Activated T-cell treated with anti-CD3 and anti-CD28 coated beads, Interleukin-2, amount 50 U/mL, for 4 hours (primary cell): ENCODE measurements around the gene PARP6. TPM values are rescaled to one million over a fixed set of nuclear protein-coding genes. Genes with fewer than 3 reads are reported as not detected.
A peak's percentile ranks its signal among the peaks of the same experiment; 100 is the strongest.
"Not testable (repeated sequence)": the region's sequence is repeated elsewhere in the genome, so short reads cannot be mapped to it uniquely, and the experiment has no call there.

Source experiments
- ATAC-seq, 2 donors: fragments of 200-7000 bp; cut with Tn5 transposase; one replicate each; pipeline ENCODE4 v1.10.0; 2021
- DNase-seq: peaks from one replicate; pipeline ENCODE4 v3.0.0-alpha.2; 2020
- H3K27me3 Mint-ChIP-seq: one replicate; pipeline ENCODE4 v1.8.0; 2021; ENCODE audit warnings: low read depth, mixed read lengths
- H3K36me3 Mint-ChIP-seq: one replicate; pipeline ENCODE4 v1.8.0; 2022; ENCODE audit warnings: mixed read lengths; ENCODE audit not compliant: insufficient read depth
- H3K4me1 Mint-ChIP-seq: one replicate; pipeline ENCODE4 v1.8.0; 2021; ENCODE audit warnings: low read depth, mixed read lengths
- H3K4me3 Mint-ChIP-seq: one replicate; pipeline ENCODE4 v1.8.0; 2021; ENCODE audit warnings: mild to moderate bottlenecking, moderate library complexity, mixed read lengths
- H3K9me3 Mint-ChIP-seq: one replicate; pipeline ENCODE4 v1.8.0; 2021; ENCODE audit warnings: mixed read lengths
- total RNA-seq, 3 donors: library from RNA; stranded (reverse); gene quantifications; one replicate each; pipeline ENCODE4 v1.2.1, GENCODE V29; 2021

Gene PARP6
- total RNA-seq, 3 donors from 2014 or later: 62.9 to 63.2 (median 62.9) TPM

GRCh38 chr15:72289597-72290325 is 17.4 kb upstream of the PARP6 start:
- H3K27me3 Mint-ChIP-seq: no peaks in the 10 kb centered on the region
- H3K4me1 Mint-ChIP-seq: no peaks in the 10 kb centered on the region
- ATAC-seq (no peak), DNase-seq (no peak)
- H3K4me3 Mint-ChIP-seq: no peak overlapping the region
- no peaks in the 10 kb centered on the region for H3K9me3 Mint-ChIP-seq
- H3K36me3 Mint-ChIP-seq: no peaks in the 10 kb centered on the region

DNA sequence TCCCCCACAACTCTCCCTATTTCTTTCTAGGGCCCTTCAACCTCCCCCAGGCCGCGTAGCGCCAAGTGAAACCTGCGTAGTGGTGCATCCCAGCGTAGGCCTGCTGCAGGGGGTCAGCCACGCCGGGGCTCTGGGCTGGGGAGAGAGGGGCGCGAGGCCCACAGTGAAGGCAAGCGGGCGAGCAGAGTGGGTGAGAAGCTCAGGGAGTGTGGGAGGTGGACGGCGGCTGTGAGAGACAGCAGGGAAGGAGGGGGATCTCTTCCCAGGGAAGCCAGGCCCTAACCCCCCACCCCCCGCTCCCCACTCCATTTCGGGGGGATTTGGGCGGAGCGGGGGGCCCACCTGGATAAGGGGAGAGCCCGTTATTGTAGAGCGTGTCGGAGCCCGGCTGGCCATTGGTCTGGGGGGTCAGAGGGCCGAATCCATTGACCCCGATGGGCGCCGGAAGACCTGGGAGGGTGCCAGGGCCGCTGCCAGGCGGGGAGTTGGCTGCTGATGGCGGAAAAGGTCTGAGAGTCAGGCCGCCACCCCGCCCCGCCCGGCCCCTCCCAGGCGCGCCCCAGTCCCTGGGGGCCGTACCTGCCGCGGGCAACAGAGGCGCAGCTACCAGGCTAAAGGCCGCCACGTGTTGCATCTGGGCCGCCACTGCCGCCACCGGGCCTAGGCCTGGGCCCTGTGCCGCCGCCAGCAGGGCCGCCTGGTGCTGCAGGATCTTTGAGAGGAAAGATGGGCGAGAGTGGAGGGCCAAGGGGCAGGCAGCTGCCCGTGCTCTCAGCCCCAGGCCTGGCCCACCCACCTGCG is 16.6 kb upstream of the PARP6 start:
- ATAC-seq (no peak), DNase-seq (no peak)
- Mint-ChIP-seq H3K36me3 (no peaks in the 10 kb centered on the region), H3K4me1 (no peaks in the 10 kb centered on the region), H3K4me3 (no peak overlapping the region), H3K27me3 (no peaks in the 10 kb centered on the region), H3K9me3 (no peaks in the 10 kb centered on the region)

DNA sequence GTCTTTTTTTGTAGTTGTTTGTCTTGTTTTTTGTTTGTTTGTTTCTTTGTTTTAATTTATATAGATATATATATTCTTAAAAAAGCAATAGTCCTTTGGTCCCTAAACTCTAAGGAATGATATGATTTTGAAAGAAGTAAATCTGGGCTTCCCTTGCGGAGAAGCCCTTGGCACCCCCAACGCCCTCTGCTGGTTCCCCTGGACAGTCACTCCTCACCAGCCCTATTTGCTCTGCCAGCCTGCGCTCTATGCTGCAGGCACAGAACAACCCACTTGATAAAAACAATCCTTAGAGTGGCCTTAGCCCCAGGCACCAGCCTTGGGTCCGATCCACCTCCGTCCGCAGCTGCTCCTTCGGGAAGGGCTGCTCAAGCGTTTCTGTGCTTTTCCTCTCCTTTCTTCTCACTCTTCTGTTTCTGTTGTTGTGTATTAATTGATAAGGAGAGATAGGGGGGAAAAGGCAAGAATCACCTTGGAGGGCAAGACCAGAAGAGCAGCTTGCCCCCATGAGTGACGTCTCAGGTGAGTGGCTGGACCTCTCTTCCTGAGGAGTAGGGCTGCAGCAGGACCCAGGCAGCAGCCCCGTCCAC is 13.7 kb upstream of the PARP6 start:
- no peaks in the 10 kb centered on the region for H3K27me3 Mint-ChIP-seq
- no peaks in the 10 kb centered on the region for H3K36me3 Mint-ChIP-seq
- peak; percentile 50 for DNase-seq
- peak; percentile 74 to 77 for ATAC-seq
- H3K4me1 Mint-ChIP-seq: no peaks in the 10 kb centered on the region
- H3K4me3 Mint-ChIP-seq: no peak overlapping the region
- H3K9me3 Mint-ChIP-seq: no peaks in the 10 kb centered on the region

GRCh38 chr15:72285402-72285801 is 13.0 kb upstream of the PARP6 start:
- ATAC-seq (no peak), DNase-seq (no peak)
- no peaks in the 10 kb centered on the region for H3K9me3 Mint-ChIP-seq
- H3K27me3 Mint-ChIP-seq: no peaks in the 10 kb centered on the region
- H3K4me1 Mint-ChIP-seq: no peaks in the 10 kb centered on the region
- H3K4me3 Mint-ChIP-seq: no peak overlapping the region
- H3K36me3 Mint-ChIP-seq: no peaks in the 10 kb centered on the region

DNA sequence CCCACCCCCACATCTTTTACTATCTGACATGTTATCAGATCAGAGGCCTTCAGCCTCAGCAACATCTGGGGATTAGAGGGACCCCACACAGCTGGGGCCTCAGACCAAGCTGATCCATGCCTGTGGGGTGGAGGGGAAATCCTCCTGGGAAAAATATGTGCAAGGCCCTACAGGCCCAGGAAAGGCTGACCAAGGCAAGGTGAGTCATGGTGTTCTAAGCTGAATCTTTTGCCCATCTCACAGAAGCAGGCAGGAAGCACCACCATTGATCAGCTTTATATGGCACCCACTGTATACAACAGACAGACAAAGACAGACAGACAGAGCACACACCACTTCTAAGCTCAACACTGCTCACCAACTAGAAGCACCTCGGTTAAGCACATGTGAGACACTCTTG is 12.4 kb upstream of the PARP6 start:
- Mint-ChIP-seq H3K4me1 (no peaks in the 10 kb centered on the region), H3K36me3 (no peaks in the 10 kb centered on the region), H3K9me3 (no peaks in the 10 kb centered on the region), H3K4me3 (no peak overlapping the region), H3K27me3 (no peaks in the 10 kb centered on the region)
- DNase-seq (no peak), ATAC-seq (no peak)

DNA sequence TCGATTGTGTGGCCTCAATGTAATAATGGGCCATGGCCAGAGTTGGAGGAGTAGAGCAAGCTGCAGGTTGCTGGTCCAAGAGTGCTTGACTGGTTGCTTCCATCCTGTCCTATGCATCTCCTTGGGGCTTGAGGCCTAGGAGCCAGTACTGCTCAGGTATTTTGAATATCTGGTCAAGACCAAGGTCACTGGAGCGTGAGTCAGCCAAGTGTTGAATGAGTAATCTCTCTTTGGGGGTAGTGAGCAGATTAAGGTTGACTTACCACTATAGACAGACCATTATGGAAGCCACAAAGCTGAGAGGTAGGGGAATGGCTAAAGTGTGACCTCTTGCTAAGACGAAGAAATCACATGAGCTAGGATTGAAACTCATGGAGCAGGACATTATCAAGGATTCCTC is 9.4 kb upstream of the PARP6 start:
- H3K36me3 Mint-ChIP-seq: no peaks in the 10 kb centered on the region
- no peaks in the 10 kb centered on the region for H3K4me1 Mint-ChIP-seq
- ATAC-seq (no peak), DNase-seq (no peak)
- no peaks in the 10 kb centered on the region for H3K9me3 Mint-ChIP-seq
- H3K4me3 Mint-ChIP-seq: no peak overlapping the region
- H3K27me3 Mint-ChIP-seq: no peaks in the 10 kb centered on the region

DNA sequence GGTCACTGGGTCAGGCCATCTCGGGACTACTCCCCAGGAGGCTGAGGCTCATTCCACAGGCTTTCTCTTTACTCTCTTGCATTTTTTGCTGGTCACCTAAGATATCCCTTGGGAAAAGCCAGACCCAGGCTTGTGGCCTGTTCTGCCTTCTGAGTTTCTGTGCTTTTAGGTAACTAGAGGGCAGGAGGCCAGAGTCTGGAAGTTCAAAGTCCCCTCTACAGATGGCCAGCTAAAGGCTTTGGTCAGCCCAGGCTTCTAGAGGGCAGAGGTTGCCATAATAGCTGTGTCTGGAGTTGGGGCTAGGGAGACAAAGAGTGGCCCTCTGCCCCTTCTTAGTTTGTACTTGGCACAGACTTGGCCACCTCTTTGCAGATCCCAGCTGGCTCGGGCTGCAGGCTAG is 8.4 kb upstream of the PARP6 start:
- Mint-ChIP-seq H3K27me3 (no peaks in the 10 kb centered on the region), H3K4me3 (no peak overlapping the region), H3K4me1 (no peaks in the 10 kb centered on the region), H3K9me3 (no peaks in the 10 kb centered on the region), H3K36me3 (no peaks in the 10 kb centered on the region)
- ATAC-seq: no peak
- DNase-seq: no peak

GRCh38 chr15:72278737-72279136 is 6.4 kb upstream of the PARP6 start:
- H3K27me3 Mint-ChIP-seq: no peaks in the 10 kb centered on the region
- ATAC-seq (no peak), DNase-seq (no peak)
- peaks cover 5% of the 10 kb centered on the region for H3K4me1 Mint-ChIP-seq
- H3K9me3 Mint-ChIP-seq: no peaks in the 10 kb centered on the region
- no peak overlapping the region for H3K4me3 Mint-ChIP-seq
- H3K36me3 Mint-ChIP-seq: no peaks in the 10 kb centered on the region

DNA sequence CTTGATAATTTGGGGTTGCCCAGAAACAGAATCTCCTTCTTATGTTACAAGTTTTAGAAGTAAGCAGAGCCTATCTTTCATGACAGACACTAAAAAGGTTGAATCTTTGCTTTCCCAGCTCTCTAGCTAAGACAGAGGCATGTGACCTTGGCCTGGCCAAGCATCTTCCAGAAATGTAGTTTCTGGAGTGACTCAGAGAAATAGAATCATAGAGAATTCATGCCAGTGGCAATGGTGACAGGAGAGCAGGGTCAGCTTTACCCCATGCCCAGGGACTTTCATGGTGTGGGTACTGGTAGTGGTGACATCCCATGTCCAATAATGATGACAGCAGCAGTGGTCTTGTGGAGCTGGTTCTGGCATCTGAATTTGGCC is 4.0 kb upstream of the PARP6 start:
- Mint-ChIP-seq H3K9me3 (no peaks in the 10 kb centered on the region), H3K4me1 (peaks cover 18% of the 10 kb centered on the region), H3K4me3 (no peak overlapping the region), H3K27me3 (no peaks in the 10 kb centered on the region), H3K36me3 (no peaks in the 10 kb centered on the region)
- no peak for DNase-seq
- no peak for ATAC-seq

DNA sequence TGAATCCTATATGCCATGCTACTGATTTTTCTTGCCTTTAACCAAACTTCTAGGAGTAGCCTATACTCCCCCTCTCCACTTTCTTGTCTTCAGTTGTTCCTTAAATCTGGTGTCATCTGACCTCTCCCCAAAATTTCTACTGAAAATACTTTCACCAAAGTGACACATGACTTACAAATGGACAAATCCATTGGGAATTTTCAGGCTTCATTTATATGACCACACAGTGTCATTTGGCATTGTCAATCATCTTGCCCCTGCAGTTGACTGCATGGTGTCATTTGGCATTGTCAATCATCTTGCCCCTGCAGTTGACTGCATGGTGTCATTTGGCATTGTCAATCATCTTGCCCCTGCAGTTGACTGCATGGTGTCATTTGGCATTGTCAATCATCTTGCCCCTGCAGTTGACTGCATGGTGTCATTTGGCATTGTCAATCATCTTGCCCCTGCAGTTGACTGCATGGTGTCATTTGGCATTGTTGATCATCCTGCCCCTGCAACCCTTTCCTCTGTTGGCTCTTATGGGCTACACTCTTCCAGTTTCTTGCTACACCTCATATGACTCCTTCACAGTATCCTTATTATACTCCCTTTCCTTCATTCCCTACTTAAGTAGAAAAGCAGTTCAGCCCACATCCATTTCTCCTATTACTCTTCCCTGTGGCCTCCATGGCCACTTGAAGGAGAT is 3.4 kb upstream of the PARP6 start:
- not testable (repeated sequence) for DNase-seq, H3K4me3 Mint-ChIP-seq, ATAC-seq, H3K9me3 Mint-ChIP-seq, H3K36me3 Mint-ChIP-seq, H3K27me3 Mint-ChIP-seq
- H3K4me1 Mint-ChIP-seq: peaks cover 23% of the 10 kb centered on the region

DNA sequence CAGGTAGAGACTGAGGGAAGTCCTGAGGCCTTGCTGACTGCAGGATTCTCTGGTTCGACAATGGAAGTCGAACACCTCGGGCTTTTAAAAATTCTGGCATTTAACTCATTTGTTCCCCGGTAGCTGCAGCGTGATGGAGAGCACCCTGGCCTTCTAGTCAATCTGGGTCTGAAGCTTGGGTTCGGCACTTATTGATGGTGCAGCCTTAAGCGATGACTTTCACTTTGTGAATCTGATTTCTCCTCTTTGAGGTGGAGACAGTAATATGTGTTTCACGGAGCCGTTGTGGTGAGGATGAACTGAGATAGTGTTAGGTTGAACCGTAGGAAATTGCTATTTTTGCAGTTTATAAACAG is 621 bp upstream of the PARP6 start:
- H3K36me3 Mint-ChIP-seq: peaks cover 12% of the 10 kb centered on the region
- DNase-seq (no peak), ATAC-seq (peak in 1 of 2 donors; percentile 3)
- H3K27me3 Mint-ChIP-seq: no peaks in the 10 kb centered on the region
- H3K9me3 Mint-ChIP-seq: no peaks in the 10 kb centered on the region
- H3K4me3 Mint-ChIP-seq: peak overlapping the region; percentile 85
- H3K4me1 Mint-ChIP-seq: peaks cover 36% of the 10 kb centered on the region

DNA sequence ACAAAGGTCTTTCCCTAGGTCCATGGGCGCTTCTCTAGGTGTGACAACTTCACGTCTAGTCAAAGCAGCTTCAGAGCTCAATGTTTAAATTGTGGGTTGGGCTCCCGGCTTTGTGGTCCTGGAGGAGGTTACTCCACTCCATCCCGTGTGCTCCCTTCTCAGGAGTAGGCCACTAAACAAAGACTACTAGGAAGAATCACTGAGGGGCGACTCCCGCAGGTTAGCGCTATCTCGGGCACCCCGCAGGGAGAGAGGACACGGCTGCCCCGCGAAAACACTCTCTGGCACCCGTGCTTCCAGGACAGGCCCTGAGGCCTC is 500 bp downstream of the PARP6 start:
- peaks cover 18% of the 10 kb centered on the region for H3K36me3 Mint-ChIP-seq
- no peaks in the 10 kb centered on the region for H3K27me3 Mint-ChIP-seq
- H3K4me3 Mint-ChIP-seq: peak overlapping the region; percentile 93
- H3K9me3 Mint-ChIP-seq: no peaks in the 10 kb centered on the region
- ATAC-seq (peak; percentile 4 to 12), DNase-seq (peak; percentile 9)
- H3K4me1 Mint-ChIP-seq: peaks cover 36% of the 10 kb centered on the region

- Mint-ChIP-seq H3K9me3 (no peaks in the 10 kb centered on the region), H3K27me3 (no peaks in the 10 kb centered on the region), H3K4me3 (peak overlapping the region; percentile 93), H3K4me1 (peaks cover 36% of the 10 kb centered on the region), H3K36me3 (peaks cover 22% of the 10 kb centered on the region)
- ATAC-seq: no peak
- no peak for DNase-seq
Measured at GRCh38 chr15:72271221-72271620, 1.1 kb downstream of the PARP6 start.

DNA sequence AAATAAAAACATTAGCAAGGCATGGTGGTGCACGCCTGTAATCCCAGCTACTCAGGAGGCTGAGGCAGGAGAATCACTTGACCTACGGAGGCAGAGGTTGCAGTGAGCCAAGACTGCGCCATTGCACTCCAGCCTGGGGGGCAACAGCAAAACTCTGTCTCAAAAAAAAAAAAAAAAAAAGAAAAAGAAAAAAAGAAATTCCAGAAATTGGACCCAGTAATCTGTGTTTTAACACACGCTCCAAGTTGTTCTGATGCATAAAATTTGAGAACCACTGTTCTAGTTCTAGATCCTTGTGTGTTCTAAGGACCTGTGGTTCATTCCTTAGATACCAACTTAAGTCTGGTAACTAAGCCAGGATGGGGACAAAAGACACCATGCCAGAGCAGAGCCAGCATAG is 2.6 kb downstream of the PARP6 start:
- H3K27me3 Mint-ChIP-seq: no peaks in the 10 kb centered on the region
- peaks cover 35% of the 10 kb centered on the region for H3K36me3 Mint-ChIP-seq
- no peaks in the 10 kb centered on the region for H3K9me3 Mint-ChIP-seq
- no peak for ATAC-seq
- H3K4me3 Mint-ChIP-seq: no peak overlapping the region
- DNase-seq: no peak
- peaks cover 40% of the 10 kb centered on the region for H3K4me1 Mint-ChIP-seq
